ENCODE measurements around the gene BBC3.

DNA sequence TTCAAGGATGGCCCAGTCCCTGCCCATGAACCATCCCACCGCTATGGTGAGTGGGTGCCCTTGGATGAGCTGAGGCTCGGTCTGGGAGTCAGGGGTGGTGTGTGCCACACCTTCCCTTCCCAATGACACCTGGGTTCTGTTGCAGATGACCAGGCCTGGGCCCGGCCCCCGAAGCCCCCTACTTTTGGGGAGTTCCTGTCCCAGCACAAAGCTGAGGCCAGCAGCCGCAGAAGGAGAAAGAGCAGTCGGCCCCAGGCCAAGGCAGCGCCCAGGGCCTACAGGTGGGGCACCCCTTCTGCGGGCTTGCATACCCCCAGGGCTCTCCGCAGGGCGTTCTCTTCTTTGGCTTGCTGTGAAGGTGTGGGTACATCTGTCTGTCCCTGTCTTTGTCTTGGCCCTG is 39.4 kb upstream of the BBC3 start:
- TF ChIP-seq POLR2A (IDR thresholded peaks at IDR 0.05): no peak
- TF ChIP-seq, protein P1, sequence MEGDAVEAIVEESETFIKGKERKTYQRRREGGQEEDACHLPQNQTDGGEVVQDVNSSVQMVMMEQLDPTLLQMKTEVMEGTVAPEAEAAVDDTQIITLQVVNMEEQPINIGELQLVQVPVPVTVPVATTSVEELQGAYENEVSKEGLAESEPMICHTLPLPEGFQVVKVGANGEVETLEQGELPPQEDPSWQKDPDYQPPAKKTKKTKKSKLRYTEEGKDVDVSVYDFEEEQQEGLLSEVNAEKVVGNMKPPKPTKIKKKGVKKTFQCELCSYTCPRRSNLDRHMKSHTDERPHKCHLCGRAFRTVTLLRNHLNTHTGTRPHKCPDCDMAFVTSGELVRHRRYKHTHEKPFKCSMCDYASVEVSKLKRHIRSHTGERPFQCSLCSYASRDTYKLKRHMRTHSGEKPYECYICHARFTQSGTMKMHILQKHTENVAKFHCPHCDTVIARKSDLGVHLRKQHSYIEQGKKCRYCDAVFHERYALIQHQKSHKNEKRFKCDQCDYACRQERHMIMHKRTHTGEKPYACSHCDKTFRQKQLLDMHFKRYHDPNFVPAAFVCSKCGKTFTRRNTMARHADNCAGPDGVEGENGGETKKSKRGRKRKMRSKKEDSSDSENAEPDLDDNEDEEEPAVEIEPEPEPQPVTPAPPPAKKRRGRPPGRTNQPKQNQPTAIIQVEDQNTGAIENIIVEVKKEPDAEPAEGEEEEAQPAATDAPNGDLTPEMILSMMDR (IDR thresholded peaks at IDR 0.05): no peak

Data from right lobe of liver (tissue), 4 donors.